NCI-H82 treated with DMSO at 0.1 percent for 48 hours (cell line): ENCODE data around the gene IGSF10.
A peak's percentile ranks its signal among the peaks of the same experiment; 100 is the strongest.
"Not testable (repeated sequence)": the region's sequence is repeated elsewhere in the genome, so short reads cannot be mapped to it uniquely, and the experiment has no call there.

Experiments
- DNase-seq: peaks from one replicate; lab custom pipeline; 2025; ENCODE audit not compliant: unreplicated experiment; lab: John Stamatoyannopoulos, UW

IGSF10 gene, protein sequence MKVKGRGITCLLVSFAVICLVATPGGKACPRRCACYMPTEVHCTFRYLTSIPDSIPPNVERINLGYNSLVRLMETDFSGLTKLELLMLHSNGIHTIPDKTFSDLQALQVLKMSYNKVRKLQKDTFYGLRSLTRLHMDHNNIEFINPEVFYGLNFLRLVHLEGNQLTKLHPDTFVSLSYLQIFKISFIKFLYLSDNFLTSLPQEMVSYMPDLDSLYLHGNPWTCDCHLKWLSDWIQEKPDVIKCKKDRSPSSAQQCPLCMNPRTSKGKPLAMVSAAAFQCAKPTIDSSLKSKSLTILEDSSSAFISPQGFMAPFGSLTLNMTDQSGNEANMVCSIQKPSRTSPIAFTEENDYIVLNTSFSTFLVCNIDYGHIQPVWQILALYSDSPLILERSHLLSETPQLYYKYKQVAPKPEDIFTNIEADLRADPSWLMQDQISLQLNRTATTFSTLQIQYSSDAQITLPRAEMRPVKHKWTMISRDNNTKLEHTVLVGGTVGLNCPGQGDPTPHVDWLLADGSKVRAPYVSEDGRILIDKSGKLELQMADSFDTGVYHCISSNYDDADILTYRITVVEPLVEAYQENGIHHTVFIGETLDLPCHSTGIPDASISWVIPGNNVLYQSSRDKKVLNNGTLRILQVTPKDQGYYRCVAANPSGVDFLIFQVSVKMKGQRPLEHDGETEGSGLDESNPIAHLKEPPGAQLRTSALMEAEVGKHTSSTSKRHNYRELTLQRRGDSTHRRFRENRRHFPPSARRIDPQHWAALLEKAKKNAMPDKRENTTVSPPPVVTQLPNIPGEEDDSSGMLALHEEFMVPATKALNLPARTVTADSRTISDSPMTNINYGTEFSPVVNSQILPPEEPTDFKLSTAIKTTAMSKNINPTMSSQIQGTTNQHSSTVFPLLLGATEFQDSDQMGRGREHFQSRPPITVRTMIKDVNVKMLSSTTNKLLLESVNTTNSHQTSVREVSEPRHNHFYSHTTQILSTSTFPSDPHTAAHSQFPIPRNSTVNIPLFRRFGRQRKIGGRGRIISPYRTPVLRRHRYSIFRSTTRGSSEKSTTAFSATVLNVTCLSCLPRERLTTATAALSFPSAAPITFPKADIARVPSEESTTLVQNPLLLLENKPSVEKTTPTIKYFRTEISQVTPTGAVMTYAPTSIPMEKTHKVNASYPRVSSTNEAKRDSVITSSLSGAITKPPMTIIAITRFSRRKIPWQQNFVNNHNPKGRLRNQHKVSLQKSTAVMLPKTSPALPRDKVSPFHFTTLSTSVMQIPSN (N-terminal part only)

DNA sequence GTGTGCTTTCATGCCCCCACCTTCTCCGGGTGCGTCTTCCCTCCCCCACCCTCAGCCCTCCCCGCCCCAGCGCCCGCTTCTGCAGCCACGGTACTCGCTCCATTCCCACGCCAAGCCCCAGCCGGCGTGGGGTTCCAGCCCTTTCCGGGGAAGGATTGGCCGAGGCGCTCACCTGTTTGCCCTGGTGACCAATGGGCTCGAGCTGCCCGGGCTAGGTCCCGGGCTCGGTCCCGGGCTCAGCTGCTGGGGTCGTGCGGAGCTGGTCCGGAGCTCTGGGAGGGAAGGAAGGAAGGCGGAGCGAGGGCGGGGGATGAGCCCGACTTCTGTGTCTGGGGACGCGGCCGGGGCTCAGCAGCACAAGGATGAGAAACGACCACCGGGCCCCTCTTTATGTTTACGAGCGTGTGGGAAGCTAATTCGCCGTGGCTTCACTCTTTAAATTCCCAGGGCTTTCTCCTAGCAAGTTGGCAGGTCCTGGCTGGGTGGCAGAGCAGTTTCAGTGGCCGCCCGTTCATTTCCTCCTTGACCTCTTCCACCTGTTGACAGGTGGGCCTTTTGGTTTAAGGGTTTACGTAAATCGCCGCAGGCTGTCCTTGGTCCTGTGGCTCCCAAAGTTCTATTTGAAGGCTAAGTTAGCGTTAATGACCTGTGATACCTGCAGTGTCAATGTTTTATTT lies at the start of gene IGSF10:
TSS of gene IGSF10 (minus strand) at position 288 of the 677 bp plus-strand sequence. CDS start 2,352 bp downstream, outside the sequence.
- no peak for DNase-seq

DNA sequence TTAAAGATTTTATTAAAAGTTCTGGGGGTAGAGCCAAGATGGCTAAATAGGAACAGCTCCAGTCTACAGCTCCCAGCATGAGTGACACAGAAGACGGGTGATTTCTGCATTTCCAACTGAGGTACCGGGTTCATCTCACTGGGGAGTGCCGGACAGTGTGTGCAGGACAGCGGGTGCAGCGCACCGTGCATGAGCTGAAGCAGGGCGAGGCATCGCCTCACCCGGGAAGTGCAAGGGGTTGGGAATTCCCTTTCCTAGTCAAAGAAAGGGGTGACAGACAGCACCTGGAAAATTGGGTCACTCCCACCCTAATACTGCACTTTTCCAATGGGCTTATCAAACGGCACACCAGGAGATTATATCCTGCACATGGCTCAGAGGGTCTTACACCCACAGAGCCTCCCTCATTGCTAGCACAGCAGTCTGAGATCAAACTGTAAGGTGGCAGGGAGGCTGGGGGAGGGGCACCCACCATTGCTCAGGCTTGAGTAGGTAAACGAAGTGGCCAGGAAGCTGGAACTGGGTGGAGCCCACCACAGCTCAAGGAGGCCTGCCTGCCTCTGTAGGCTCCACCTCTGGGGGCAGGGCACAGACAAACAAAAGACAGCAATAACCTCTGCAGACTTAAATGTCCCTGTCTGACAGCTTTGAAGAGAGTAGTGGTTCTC lies 48.7 kb upstream of the IGSF10 start:
- not testable (repeated sequence) for DNase-seq

DNA sequence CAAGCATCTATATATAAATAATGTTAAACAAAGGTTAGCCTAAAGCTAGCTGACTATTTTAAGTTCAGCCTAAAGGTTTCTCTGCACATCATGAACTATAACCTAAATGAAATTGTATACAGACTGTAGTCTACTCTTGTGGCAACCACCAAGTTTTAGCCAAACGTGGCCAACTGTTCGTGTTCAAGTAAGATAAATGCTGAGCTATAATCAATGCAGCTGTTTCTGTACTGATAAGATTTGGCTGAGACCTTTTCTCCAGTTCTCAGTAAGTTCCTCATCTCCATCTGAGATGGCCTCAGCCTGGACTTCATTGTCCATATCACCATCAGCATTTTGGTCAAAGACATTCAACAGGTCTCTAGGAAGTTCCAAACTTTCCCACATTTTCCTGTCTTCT lies 43.7 kb upstream of the IGSF10 start:
- no peak for DNase-seq

DNA sequence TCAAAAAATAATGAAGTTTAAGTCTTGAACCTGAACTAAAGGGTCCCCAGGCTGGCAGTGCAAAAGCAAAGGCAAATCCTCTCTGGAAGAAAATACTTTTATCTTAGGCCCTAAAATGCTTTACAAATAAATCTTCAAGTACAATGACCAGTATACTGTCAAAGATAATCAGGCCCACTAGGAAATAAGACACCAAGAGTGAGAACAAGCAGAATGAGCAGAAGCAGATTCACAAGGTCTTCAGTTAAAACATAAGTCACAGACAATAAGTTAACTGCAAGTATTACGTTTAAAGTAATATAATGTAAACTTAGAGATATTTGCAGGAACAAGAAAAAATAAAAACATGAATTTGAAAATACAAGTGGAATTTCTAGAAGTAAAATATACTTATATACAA lies 42.2 kb upstream of the IGSF10 start:
- DNase-seq, result no peak

DNA sequence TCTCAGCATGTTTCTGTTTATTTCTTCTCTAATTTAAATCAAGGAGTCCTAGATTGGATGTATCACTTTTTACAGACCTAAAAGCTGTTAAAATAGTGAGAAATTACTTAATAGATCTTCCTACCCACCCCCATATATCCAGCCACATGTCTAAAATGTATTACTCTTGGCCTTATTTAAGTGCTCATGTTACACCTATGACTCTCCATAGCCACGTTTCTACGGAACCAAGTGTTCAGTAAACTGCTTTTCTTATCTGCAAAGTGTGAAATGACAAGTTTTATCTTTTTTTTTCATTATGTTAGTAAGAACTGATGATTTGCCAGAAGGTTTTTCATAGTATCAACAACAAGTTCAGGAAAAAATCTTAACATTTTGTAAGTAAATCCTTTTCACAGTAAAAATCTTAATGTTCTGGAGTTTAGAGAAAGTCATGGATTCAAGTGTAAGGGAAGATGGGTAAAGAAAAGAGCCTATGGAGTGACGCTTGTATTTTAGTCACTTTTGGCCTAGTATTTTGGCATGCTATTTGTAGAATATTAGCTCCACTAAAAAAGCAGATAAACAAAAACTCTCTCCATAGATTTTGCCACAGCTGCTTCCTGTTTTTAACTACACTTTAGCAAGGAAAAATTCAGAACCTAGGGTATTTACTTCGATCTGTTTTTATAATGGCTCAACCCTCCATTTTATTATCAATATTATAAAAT lies 41.2 kb upstream of the IGSF10 start:
- no peak for DNase-seq

DNA sequence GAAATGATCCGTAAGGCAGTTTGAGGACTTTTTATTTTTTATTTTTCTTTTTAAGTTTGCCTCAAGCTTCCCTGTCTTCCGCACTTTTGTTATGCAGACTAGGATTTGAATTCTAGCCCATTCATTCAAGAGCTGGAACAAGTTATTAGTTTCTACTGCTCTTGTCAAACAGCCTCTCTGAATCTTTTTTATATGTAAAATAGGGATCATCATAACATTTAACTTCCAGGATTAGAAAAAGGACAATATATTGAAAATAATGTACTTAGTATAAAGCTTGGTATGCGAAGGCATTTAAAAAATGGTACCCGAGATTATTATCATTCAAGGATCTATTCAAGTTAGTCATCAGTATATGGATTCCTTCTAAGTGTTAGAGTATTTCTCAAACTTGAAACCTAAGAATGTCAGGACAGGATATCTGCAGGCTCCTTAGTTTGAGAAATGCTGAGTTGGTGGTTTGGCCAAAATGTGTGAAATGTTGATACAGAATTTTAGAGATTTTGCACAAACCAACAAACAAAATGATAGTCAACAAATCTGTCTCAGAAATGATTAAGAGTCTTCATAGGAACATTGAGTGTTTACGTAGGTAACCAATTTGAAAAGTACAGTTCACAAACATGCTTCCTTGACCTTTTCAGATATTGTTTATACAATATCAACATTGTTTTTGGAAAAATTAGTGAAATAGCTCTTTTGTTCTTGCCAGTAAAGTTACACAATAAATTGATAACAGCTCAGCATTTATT lies 40.5 kb upstream of the IGSF10 start:
- no peak for DNase-seq

DNA sequence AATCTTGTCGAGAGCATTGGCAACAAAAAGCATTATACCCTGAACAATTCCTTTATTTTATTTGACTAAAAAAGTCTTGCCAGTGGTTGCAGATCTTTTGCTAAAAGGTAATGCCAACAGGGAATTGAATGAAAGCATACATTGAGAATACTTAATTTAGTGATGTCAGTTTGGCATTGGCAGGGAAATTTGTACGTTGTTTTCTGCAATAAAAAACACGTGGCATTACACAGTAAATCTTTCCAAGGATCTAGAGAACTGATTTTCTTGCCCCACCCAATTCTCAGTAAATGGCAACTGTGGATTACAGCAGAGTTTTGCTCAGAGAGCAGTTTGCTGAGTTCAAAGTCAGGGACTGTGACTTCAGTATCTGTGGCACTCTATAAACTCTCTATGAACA lies 38.3 kb upstream of the IGSF10 start:
- DNase-seq, result no peak

DNA sequence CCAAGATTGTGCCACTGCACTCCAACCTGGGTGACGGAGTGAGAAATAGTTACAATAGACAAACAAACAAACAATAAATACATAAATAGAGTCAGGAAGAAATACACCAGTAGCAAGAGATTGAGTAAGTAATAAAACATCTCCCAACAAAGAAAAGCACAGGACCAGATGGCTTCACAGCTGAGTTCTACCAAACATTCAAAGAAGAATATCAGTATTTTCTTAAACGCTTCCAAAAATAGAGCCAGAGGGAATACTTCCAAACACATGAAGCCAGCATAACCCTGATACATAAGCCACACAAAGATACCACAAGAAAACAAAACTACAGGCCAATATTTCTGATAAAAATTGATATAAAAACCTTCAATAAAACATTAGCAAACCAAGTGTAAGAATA lies 30.7 kb upstream of the IGSF10 start:
- DNase-seq, result no peak

DNA sequence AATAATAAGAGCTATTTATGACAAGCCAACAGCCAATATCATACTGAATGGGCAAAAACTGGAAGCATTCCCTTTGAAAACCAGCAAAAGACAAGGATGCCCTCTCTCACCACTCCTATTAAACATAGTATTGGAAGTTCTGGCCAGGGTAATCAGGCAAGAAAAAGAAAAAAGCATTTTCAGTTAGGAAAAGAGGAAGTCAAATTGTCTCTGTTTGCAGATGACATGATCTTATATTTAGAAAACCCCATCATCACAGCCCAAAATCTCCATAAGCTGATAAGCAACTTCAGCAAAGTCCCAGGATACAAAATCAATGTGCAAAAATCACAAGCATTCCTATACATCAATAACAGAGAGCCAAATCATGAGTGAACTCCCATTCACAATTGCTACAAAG lies 27.0 kb upstream of the IGSF10 start:
- not testable (repeated sequence) for DNase-seq

DNA sequence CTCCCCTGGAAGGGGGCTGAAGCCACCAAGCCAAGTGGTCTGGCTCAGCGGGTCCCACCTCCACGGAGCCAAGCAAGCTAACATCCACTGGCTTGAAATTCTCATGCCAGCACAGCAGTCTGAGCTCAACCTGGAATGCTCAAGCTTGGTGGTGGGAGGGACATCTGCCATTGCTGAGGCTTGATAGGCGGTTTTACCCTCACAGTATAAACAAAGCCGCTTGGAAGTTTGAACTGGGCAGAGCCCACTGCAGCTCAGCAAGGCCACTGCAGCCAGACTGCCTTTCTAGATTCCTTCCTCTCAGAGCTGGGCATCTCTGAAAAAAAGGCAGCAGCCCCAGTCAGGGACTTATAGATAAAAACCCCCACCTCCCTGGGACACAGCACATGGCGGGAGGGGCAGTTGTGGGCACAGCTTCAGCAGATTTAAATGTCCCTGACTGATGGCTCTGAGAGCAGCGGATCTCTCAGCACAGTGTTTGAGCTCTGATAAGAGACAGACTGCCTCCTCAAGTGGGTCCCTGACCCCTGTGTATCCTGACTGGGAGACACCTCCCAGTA lies 23.2 kb upstream of the IGSF10 start:
- no peak for DNase-seq

DNA sequence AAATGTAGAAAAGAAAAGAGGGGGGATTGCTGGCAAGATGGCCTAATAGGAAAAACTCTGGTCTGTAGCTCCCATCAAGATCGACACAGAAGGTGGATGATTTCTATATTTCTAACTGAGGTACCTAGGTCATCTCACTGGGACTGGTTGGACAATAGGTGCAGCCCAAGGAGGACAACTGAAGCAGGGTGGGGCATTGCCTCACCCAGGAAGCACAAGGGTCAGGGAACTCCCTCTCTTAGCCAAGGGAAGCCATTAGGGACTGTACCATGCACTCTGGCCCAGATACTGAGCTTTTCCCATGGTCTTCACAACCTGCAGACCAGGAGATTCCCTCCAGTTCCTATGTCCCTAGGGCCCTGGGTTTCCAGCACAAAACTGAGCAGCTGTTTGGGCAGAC lies 22.6 kb upstream of the IGSF10 start:
- no peak for DNase-seq

DNA sequence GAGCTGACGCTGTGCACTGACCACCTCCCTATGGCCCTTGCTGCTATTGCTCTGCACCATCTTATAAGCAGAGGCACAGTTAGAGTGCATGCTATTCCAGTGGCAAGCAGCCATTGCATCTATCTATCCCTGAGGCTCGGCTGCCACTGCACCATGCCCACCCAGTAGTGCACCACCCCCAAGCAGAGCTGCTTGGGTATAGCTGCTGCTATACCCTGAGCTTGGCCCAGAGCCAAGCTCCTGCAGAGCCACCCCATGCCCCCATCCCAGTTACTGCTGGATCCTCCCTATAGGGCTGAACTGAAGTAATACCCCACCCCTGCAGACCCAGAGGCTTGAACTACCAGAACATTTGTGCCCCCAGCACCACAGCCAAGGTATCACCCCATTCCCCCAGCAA lies 19.6 kb upstream of the IGSF10 start:
- no peak for DNase-seq

DNA sequence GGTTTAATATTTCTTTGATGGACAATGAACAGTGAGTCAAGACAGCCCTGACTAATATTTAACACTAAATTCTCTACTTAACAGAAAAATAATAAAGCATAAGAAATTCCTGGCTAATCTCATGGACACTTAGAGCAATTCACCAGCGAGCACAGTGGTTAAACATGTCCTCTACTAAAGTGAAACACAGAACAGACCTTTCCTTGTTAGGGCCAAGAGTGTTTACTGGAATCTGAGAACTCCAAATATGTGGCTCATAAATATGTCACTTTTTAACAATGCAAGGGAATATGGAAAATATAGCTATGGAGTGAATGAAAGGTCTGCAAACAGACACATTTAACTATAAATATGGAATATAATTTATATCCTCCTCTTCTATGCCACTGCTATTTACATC lies 18.6 kb upstream of the IGSF10 start:
- DNase-seq, result no peak

DNA sequence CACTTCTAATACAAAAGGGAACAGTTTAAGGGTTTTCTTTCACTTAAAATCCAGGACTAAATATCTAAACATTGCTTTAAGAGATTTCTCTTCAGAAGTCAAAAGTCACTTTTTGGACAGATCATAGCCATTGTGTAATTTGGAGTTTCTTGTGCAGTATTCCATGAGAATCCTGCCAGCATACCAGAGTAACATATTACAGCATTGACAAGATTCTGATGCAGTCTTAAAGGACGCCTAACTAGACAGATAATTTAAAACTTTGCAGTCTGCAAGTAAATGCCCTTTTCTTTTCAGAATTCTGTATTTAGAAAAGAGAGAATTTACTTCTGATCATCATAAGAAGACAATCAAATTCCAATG lies 17.5 kb upstream of the IGSF10 start:
- DNase-seq, result no peak

DNA sequence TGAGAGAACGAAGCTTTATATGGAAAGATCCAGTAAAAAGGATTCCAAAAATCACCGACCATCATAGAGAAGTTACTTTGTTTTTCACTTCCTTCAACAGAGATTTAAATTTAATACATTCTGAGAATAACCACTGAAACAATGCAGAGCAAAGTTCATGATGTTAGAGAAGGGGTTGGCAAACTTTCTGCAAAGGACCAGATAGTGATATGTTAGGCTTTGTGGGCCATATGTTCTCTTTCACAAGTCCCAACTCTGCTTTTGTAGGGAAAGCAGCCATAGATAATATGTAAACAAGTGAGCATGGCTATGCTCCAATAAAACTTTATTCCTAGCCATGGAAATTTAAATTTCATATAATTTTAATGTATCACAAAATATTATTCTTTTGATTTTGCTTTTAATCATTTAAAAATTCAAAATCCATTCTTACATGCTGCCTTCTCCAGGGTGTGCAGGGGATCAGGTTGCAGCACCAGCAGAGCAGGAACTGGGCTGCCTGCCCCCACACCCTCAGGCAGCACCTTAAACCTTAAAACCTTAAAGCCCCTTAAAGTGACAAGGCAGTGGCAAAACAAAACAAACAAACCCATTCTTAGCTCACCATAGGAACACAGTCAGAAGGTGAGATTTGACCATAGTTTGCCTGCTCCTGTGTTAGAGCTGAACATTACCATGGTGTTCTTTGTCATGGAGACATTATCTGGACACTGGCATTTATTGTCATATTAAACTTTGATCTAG lies 16.9 kb upstream of the IGSF10 start:
- DNase-seq, result no peak

DNA sequence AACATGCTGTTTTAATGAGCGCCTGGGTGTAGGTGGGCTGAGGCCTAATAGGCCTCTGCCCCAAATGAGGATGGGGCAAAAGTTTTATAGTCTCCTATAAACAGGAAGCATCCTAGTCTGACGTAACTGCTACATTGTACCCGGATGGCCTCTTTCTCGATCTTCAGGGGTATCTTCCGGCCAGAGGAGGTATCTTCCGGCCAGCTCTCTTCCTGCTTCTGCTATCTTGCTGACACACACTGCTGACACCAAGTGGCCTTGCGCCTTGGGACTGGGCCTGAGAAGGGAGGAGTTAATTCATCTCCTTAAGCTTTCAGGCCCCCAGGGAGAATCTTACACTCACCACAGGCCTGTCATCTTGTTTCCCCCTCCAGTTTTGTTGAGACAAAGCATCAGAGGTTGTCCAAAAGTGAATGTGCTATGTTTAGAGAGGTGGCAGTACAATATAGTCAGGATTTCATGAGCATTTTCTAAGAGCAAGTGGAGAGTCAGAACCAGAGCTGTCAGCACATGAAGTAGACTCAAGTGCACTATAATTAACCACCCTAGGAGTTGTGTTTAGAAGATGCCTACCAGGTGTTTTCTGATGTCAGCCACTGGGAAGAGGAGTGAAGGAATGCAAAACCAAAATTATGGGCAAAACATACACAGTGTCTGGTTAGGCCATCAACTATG lies 15.6 kb upstream of the IGSF10 start:
- no peak for DNase-seq

DNA sequence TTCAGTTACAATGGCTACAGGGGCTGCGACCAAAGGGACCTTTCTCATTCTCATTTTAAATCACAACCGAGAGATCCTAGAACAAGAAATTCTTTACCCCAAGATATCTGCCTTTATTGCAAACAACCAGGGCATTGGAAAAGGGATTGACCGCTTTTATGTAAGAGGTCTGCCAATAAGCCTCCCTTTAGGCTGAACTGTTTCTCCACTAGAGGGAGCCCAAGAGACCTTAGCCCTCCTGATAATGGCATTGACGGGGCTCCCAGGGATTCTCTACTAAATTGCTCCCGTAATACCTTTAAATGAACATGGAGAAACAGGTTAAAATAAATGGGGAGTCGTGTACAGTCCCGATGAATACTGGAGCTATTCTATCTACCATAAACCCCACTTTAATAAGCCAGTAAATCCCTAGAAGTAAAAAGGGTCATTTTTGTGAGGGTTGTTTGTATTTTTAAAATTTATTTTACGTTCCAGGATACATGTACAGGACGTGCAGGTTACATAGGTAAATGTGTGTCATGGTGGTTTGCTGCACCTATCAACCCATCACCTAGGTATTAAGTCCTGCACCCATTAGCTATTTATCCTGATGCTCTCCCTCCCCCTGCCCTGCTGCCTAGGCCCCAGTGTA lies 7.5 kb upstream of the IGSF10 start:
- peak; percentile 57 for DNase-seq
